Tibial nerve (tissue), 4 donors: ENCODE results near the gene HSD17B12. TPM values are rescaled to one million over a fixed set of nuclear protein-coding genes. Genes with fewer than 3 reads are reported as not detected.
"Not testable (repeated sequence)": the region's sequence is repeated elsewhere in the genome, so short reads cannot be mapped to it uniquely, and the experiment has no call there.

Experiments used
- DNase-seq, 2 donors: peaks; one replicate each; pipeline ENCODE4 v3.0.0-alpha.2; 2019; ENCODE audit warnings: low spot score in 2 of 2
- H3K27ac ChIP-seq, 4 donors: fragments of 200-600 bp; sonication (generic) in 3 of 4; one replicate each; pipeline ENCODE4 v1.5.1; 2017 to 2019; ENCODE audit warnings: mild to moderate bottlenecking in 1 of 4
- H3K27me3 ChIP-seq, 2 donors: fragments of 200-600 bp; sonication (generic) in 1 of 2; one replicate each; pipeline versions ENCODE4 v1.5.1 to v1.6.0; 2017 to 2019
- H3K36me3 ChIP-seq, 3 donors: fragments of 200-600 bp; sonication (generic); one replicate each; pipeline ENCODE4 v1.5.1; 2018 to 2019
- H3K4me1 ChIP-seq, 4 donors: fragments of 200-600 bp; sonication (generic) in 3 of 4; one replicate each; pipeline ENCODE4 v1.5.1; 2017 to 2019
- H3K4me3 ChIP-seq, 4 donors: fragments of 200-600 bp; sonication (generic) in 3 of 4; one replicate each; pipeline ENCODE4 v1.5.1; 2017 to 2019; ENCODE audit warnings: mild to moderate bottlenecking in 1 of 4, moderate library complexity in 1 of 4
- H3K9me3 ChIP-seq, 4 donors: fragments of 200-600 bp; sonication (generic) in 3 of 4; one replicate each; pipeline ENCODE4 v1.5.1; 2017 to 2019
- CTCF ChIP-seq, 5 experiments: fragments of 200-600 bp in 3 of 5; fragments of 450-650 bp in 2 of 5; sonication (generic) in 3 of 5; IDR thresholded peaks; one replicate each; pipeline ENCODE4 v1.5.1; 2016 to 2019; ENCODE audit warnings: antibody characterized with exemption in 5 of 5, mild to moderate bottlenecking in 3 of 5, moderate library complexity in 2 of 5
- EP300 ChIP-seq, 2 donors: sonication (generic); formaldehyde crosslinking; IDR thresholded peaks; one replicate each; pipeline ENCODE4 v1.6.1; 2017; ENCODE audit warnings: antibody characterized with exemption in 2 of 2, mild to moderate bottlenecking in 1 of 2
- POLR2A ChIP-seq, 2 donors: fragments of 450-650 bp; IDR thresholded peaks; one replicate each; pipeline ENCODE4 v1.6.1; 2017; ENCODE audit warnings: antibody characterized with exemption in 2 of 2, mild to moderate bottlenecking in 2 of 2, moderate library complexity in 2 of 2
- WGBS, 2 donors: methylation state at CpG; one replicate each; pipeline ENCODE4 v1.1.5; 2018; 5-methylcytosine and 5-hydroxymethylcytosine counted together
- total RNA-seq, 4 donors: library from RNA; depleted of rRNA; stranded (reverse); fragments of >200 nt; gene quantifications; one replicate each; pipeline ENCODE4 v1.1.0, GENCODE V29; 2016

The HSD17B12 gene
- total RNA-seq, 4 donors from 2014 or later, result 54.9 to 75.9 (median 62.9) TPM

GRCh38 chr11:43760902-43761301 is 80.4 kb downstream of the HSD17B12 start:
- H3K4me1 ChIP-seq, result no peaks in the 10 kb centered on the region
- H3K4me3 ChIP-seq, result no peak overlapping the region
- H3K27me3 ChIP-seq, result no peaks in the 10 kb centered on the region
- DNase-seq, result no peak
- WGBS, 2 donors, result 83 to 85% methylated on average over 2 of the region's 2 CpGs
- H3K27ac ChIP-seq, result no peak overlapping the region
- TF ChIP-seq EP300 (IDR thresholded peaks at IDR 0.05) (no peak), CTCF (IDR thresholded peaks at IDR 0.05) (no peak), POLR2A (IDR thresholded peaks at IDR 0.05) (no peak)
- H3K36me3 ChIP-seq, result peaks cover 0 to 34% (median 0%) of the 10 kb centered on the region in 3 donors
- H3K9me3 ChIP-seq, result peaks cover 0 to 19% (median 3%) of the 10 kb centered on the region in 4 donors

- Histone ChIP-seq H3K27me3 (no peaks in the 10 kb centered on the region), H3K4me3 (no peak overlapping the region), H3K27ac (no peak overlapping the region), H3K36me3 (peaks cover 0 to 36% (median 0%) of the 10 kb centered on the region in 3 donors), H3K4me1 (no peaks in the 10 kb centered on the region), H3K9me3 (peaks cover 0 to 22% (median 4%) of the 10 kb centered on the region in 4 donors)
- TF ChIP-seq EP300 (IDR thresholded peaks at IDR 0.05) (no peak), CTCF (IDR thresholded peaks at IDR 0.05) (no peak), POLR2A (IDR thresholded peaks at IDR 0.05) (no peak)
- 100% methylated on average over 1 of the region's 1 CpG for WGBS, 2 donors
- DNase-seq, result no peak
Observed at GRCh38 chr11:43765194-43765593, 84.7 kb downstream of the HSD17B12 start.

- H3K4me3 ChIP-seq, DNase-seq, H3K4me1 ChIP-seq, H3K27me3 ChIP-seq, H3K27ac ChIP-seq: not testable (repeated sequence)
- WGBS, 2 donors, result 84 to 94% methylated on average over 5 of the region's 5 CpGs
- peaks cover 0 to 34% (median 0%) of the 10 kb centered on the region in 3 donors for H3K36me3 ChIP-seq
- peaks cover 0 to 22% (median 4%) of the 10 kb centered on the region in 4 donors for H3K9me3 ChIP-seq
Observed at GRCh38 chr11:43768654-43769053, 88.1 kb downstream of the HSD17B12 start.

- TF ChIP-seq EP300 (IDR thresholded peaks at IDR 0.05) (no peak), CTCF (IDR thresholded peaks at IDR 0.05) (no peak), POLR2A (IDR thresholded peaks at IDR 0.05) (no peak)
- peaks cover 0 to 10% (median 3%) of the 10 kb centered on the region in 4 donors for H3K9me3 ChIP-seq
- H3K4me3 ChIP-seq, result no peak overlapping the region
- no peak for DNase-seq
- no peaks in the 10 kb centered on the region for H3K27me3 ChIP-seq
- no peak overlapping the region for H3K27ac ChIP-seq
- WGBS, 2 donors, result 93 to 94% methylated on average over 3 of the region's 3 CpGs
- H3K4me1 ChIP-seq, result no peaks in the 10 kb centered on the region
- peaks cover 0 to 26% (median 0%) of the 10 kb centered on the region in 3 donors for H3K36me3 ChIP-seq
Observed at GRCh38 chr11:43770173-43770572, 89.6 kb downstream of the HSD17B12 start.

DNA sequence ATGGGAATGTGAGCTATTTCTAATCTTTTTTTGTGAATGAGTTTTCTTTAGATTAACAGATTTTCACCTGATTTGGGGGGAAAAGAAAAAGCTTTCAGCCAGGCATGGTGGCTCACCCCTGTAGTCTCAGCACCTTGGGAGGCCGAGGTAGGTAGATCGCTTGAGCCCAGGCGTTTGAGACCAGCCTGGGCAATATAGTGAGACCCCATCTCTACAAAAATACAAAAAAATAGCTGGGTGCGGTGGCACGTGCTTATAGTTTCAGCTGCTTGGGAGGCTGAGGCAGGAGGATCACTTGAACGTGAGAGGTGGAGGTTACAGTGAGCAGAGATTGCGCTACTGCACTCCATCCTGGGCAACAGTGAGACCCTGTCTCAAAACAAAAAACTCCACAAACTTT is 92.2 kb downstream of the HSD17B12 start:
- peaks cover 0 to 14% (median 0%) of the 10 kb centered on the region in 3 donors for H3K36me3 ChIP-seq
- H3K4me1 ChIP-seq, result no peaks in the 10 kb centered on the region
- H3K27ac ChIP-seq, result no peak overlapping the region
- no peak overlapping the region for H3K4me3 ChIP-seq
- H3K27me3 ChIP-seq, result no peaks in the 10 kb centered on the region
- H3K9me3 ChIP-seq, result no peaks in the 10 kb centered on the region
- TF ChIP-seq EP300 (IDR thresholded peaks at IDR 0.05), result no peak
- TF ChIP-seq POLR2A (IDR thresholded peaks at IDR 0.05), result no peak
- no peak for TF ChIP-seq CTCF (IDR thresholded peaks at IDR 0.05)
- DNase-seq, result no peak
- WGBS, 2 donors, result 93 to 94% methylated on average over 7 of the region's 7 CpGs

GRCh38 chr11:43774786-43775185 is 94.2 kb downstream of the HSD17B12 start:
- H3K4me3 ChIP-seq, result no peak overlapping the region
- no peak for DNase-seq
- WGBS, 2 donors, result 97% methylated on average over 2 of the region's 2 CpGs
- H3K27me3 ChIP-seq, result no peaks in the 10 kb centered on the region
- TF ChIP-seq EP300 (IDR thresholded peaks at IDR 0.05), result no peak
- no peak overlapping the region for H3K27ac ChIP-seq
- no peaks in the 10 kb centered on the region for H3K4me1 ChIP-seq
- H3K9me3 ChIP-seq, result no peaks in the 10 kb centered on the region
- peaks cover 0 to 5% (median 0%) of the 10 kb centered on the region in 3 donors for H3K36me3 ChIP-seq
